ENCODE measurements around the gene KDM1A.

The KDM1A gene

GRCh38 chr1:23051290-23051909 lies 32.1 kb downstream of the KDM1A start:
- no peak overlapping the region for H3K4me3 ChIP-seq (ENCODE audit: low read length)
- TF ChIP-seq CTCF (IDR thresholded peaks at IDR 0.05; ENCODE audit: insufficient read depth, low read depth, low read length, missing control alignments): no peak
- DNase-seq (ENCODE audit: low read depth): no peak

GRCh38 chr1:23057301-23057700 lies 38.0 kb downstream of the KDM1A start:
- no peak for TF ChIP-seq CTCF (IDR thresholded peaks at IDR 0.05; ENCODE audit: insufficient read depth, low read depth, low read length, missing control alignments)
- no peak for DNase-seq (ENCODE audit: low read depth)
- H3K4me3 ChIP-seq (ENCODE audit: low read length): no peak overlapping the region

GRCh38 chr1:23062271-23062670 lies 43.0 kb downstream of the KDM1A start:
- peak; percentile 38 for DNase-seq (ENCODE audit: low read depth)
- no peak for TF ChIP-seq CTCF (IDR thresholded peaks at IDR 0.05; ENCODE audit: insufficient read depth, low read depth, low read length, missing control alignments)

GRCh38 chr1:23065385-23065784 lies 46.1 kb downstream of the KDM1A start:
- no peak overlapping the region for H3K4me3 ChIP-seq (ENCODE audit: low read length)
- no peak for DNase-seq (ENCODE audit: low read depth)
- no peak for TF ChIP-seq CTCF (IDR thresholded peaks at IDR 0.05; ENCODE audit: insufficient read depth, low read depth, low read length, missing control alignments)

More at GRCh38 chr1:23062271-23062670, 43.0 kb downstream of the KDM1A start:
- no peak overlapping the region for H3K4me3 ChIP-seq (ENCODE audit: low read length)

- no peak for TF ChIP-seq CTCF (IDR thresholded peaks at IDR 0.05; ENCODE audit: insufficient read depth, low read depth, low read length, missing control alignments)
- no peak for DNase-seq (ENCODE audit: low read depth)
- no peak overlapping the region for H3K4me3 ChIP-seq (ENCODE audit: low read length)
Observed at GRCh38 chr1:23066075-23066474, 46.8 kb downstream of the KDM1A start.

- no peak for DNase-seq (ENCODE audit: low read depth)
- no peak for TF ChIP-seq CTCF (IDR thresholded peaks at IDR 0.05; ENCODE audit: insufficient read depth, low read depth, low read length, missing control alignments)
- H3K4me3 ChIP-seq (ENCODE audit: low read length): no peak overlapping the region
Observed at GRCh38 chr1:23069149-23069548, 49.9 kb downstream of the KDM1A start.

GRCh38 chr1:23069675-23070074 lies 50.4 kb downstream of the KDM1A start:
- TF ChIP-seq CTCF (IDR thresholded peaks at IDR 0.05; ENCODE audit: insufficient read depth, low read depth, low read length, missing control alignments): no peak
- no peak for DNase-seq (ENCODE audit: low read depth)
- no peak overlapping the region for H3K4me3 ChIP-seq (ENCODE audit: low read length)
